KMS-11 (cell line): ENCODE results near the gene PCDHB4.
"Not testable (repeated sequence)": the region's sequence is repeated elsewhere in the genome, so short reads cannot be mapped to it uniquely, and the experiment has no call there.

ENCODE experiments used
- H2AFZ ChIP-seq: fragments of 200-600 bp; sonication (generic); 2 replicates; pipeline ENCODE4 v1.6.1; 2016; ENCODE audit warnings: antibody characterized with exemption, mixed run types, low read depth
- H3K27ac ChIP-seq: fragments of 200-600 bp; sonication (generic); 2 replicates; pipeline ENCODE4 v1.6.1; 2016; ENCODE audit warnings: mild to moderate bottlenecking, mixed run types
- H3K27me3 ChIP-seq: fragments of 200-600 bp; sonication (generic); 2 replicates; pipeline ENCODE4 v1.6.1; 2017; ENCODE audit warnings: mild to moderate bottlenecking, low read depth, mixed run types, moderate library complexity; ENCODE audit not compliant: insufficient read depth
- H3K36me3 ChIP-seq: fragments of 200-600 bp; sonication (generic); 2 replicates; pipeline ENCODE4 v1.6.1; 2017; ENCODE audit warnings: mild to moderate bottlenecking, mixed run types; ENCODE audit not compliant: insufficient read depth
- H3K4me1 ChIP-seq: fragments of 200-600 bp; sonication (generic); 2 replicates; pipeline ENCODE4 v1.6.1; 2016; ENCODE audit warnings: mild to moderate bottlenecking, low read depth, mixed run types; ENCODE audit not compliant: poor library complexity, severe bottlenecking
- H3K4me2 ChIP-seq: fragments of 200-600 bp; sonication (generic); 2 replicates; pipeline ENCODE4 v1.7.0; 2016; ENCODE audit warnings: mild to moderate bottlenecking, mixed run types
- H3K4me3 ChIP-seq: fragments of 200-600 bp; sonication (generic); IDR thresholded peaks from 2 replicates; pipeline ENCODE4 v1.6.1; 2017; ENCODE audit warnings: low read depth, low read length, mixed read lengths; ENCODE audit not compliant: insufficient read depth
- H3K79me2 ChIP-seq: fragments of 200-600 bp; sonication (generic); 2 replicates; pipeline ENCODE4 v1.6.1; 2016; ENCODE audit warnings: low read depth, mixed run types; ENCODE audit not compliant: insufficient read depth
- H3K9ac ChIP-seq: fragments of 200-600 bp; sonication (generic); 2 replicates; pipeline ENCODE4 v1.6.1; 2016; ENCODE audit warnings: mild to moderate bottlenecking, mixed run types
- H4K20me1 ChIP-seq: fragments of 200-600 bp; sonication (generic); 2 replicates; pipeline ENCODE4 v1.6.1; 2016; ENCODE audit warnings: mild to moderate bottlenecking, mixed run types; ENCODE audit not compliant: insufficient read depth
- TF ChIP-seq, protein P1 (sequence below): fragments of 200-600 bp; sonication (generic); conservative IDR thresholded peaks from 2 replicates; pipeline ENCODE4 v1.6.1; 2017; ENCODE audit warnings: low read depth, mild to moderate bottlenecking, antibody characterized with exemption, low read length, moderate library complexity, mixed read lengths

The PCDHB4 gene

DNA sequence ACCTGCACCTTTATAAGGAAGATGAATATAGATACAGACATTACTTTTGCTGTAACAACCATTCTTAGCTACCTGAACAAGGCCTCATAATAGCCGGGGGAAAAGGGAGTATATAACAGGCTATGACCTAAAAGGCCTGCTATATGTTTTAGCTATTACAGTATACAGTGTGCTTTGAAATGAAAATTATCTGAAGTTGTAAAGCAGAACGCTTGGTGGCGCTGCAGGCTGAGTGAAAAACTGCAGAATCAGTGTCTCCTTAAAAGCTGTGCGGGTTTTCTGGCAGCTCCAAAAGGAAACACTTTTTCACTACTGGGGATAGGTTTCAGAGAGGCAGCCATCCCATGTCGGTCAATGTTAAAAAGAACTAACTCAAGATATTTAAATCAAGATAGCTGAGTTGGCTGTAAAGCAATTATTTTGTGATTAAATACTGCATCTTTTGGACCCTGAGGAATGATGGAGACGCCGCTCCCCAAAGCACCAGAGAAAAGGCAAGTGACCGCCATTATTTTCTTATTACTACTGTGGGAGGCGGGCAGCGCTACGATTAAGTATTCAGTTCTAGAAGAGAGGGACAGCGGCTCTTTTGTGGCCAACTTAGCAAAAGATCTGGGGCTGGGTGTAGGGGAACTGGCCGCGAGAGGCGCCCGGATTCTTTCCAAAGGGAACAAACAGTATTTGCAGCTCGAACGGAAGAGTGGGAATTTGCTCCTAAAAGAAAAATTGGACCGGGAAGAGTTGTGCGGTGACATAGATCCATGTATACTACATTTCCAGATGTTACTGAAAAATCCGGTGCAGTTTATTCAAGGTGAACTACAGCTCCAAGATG, 34.1 kb downstream of the PCDHB4 start:
- H3K4me2 ChIP-seq, result no peak overlapping the region
- H3K36me3 ChIP-seq, result no peaks in the 10 kb centered on the region
- no peaks in the 10 kb centered on the region for H3K27me3 ChIP-seq
- H3K27ac ChIP-seq, result no peak overlapping the region
- no peaks in the 10 kb centered on the region for H4K20me1 ChIP-seq
- no peaks in the 10 kb centered on the region for H3K4me1 ChIP-seq
- H2AFZ ChIP-seq, result no peak overlapping the region
- no peak overlapping the region for H3K9ac ChIP-seq
- no peaks in the 10 kb centered on the region for H3K79me2 ChIP-seq
- no peak overlapping the region for H3K4me3 ChIP-seq
- TF ChIP-seq, protein P1, sequence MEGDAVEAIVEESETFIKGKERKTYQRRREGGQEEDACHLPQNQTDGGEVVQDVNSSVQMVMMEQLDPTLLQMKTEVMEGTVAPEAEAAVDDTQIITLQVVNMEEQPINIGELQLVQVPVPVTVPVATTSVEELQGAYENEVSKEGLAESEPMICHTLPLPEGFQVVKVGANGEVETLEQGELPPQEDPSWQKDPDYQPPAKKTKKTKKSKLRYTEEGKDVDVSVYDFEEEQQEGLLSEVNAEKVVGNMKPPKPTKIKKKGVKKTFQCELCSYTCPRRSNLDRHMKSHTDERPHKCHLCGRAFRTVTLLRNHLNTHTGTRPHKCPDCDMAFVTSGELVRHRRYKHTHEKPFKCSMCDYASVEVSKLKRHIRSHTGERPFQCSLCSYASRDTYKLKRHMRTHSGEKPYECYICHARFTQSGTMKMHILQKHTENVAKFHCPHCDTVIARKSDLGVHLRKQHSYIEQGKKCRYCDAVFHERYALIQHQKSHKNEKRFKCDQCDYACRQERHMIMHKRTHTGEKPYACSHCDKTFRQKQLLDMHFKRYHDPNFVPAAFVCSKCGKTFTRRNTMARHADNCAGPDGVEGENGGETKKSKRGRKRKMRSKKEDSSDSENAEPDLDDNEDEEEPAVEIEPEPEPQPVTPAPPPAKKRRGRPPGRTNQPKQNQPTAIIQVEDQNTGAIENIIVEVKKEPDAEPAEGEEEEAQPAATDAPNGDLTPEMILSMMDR, result no peak; the same call in 1 of the 2 replicates

DNA sequence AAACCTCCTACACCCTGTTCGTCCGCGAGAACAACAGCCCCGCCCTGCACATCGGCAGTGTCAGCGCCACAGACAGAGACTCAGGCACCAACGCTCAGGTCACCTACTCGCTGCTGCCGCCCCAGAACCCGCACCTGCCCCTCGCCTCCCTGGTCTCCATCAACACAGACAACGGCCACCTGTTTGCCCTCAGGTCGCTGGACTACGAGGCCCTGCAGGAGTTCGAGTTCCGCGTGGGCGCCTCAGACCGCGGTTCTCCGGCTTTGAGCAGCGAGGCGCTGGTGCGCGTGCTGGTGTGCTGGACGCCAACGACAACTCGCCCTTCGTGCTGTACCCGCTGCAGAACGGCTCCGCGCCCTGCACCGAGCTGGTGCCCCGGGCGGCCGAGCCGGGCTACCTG, 35.7 kb downstream of the PCDHB4 start:
- not testable (repeated sequence) for H3K36me3 ChIP-seq, H3K9ac ChIP-seq, H3K4me1 ChIP-seq, H3K4me2 ChIP-seq, H2AFZ ChIP-seq, H3K27me3 ChIP-seq, H3K27ac ChIP-seq, H3K4me3 ChIP-seq, H4K20me1 ChIP-seq, H3K79me2 ChIP-seq

DNA sequence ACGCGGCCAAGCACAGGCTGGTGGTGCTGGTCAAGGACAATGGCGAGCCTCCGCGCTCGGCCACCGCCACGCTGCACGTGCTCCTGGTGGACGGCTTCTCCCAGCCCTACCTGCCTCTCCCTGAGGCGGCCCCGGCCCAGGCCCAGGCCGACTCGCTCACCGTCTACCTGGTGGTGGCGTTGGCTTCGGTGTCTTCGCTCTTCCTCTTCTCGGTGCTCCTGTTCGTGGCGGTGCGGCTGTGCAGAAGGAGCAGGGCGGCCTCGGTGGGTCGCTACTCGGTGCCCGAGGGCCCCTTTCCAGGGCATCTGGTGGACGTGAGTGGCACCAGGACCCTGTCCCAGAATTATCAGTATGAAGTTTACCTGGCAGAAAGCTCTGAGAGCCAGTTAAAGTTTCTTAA, 36.3 kb downstream of the PCDHB4 start:
- not testable (repeated sequence) for H2AFZ ChIP-seq, H3K4me2 ChIP-seq, H3K4me1 ChIP-seq, H4K20me1 ChIP-seq, H3K9ac ChIP-seq, H3K27me3 ChIP-seq, H3K27ac ChIP-seq, H3K36me3 ChIP-seq, H3K4me3 ChIP-seq, H3K79me2 ChIP-seq

DNA sequence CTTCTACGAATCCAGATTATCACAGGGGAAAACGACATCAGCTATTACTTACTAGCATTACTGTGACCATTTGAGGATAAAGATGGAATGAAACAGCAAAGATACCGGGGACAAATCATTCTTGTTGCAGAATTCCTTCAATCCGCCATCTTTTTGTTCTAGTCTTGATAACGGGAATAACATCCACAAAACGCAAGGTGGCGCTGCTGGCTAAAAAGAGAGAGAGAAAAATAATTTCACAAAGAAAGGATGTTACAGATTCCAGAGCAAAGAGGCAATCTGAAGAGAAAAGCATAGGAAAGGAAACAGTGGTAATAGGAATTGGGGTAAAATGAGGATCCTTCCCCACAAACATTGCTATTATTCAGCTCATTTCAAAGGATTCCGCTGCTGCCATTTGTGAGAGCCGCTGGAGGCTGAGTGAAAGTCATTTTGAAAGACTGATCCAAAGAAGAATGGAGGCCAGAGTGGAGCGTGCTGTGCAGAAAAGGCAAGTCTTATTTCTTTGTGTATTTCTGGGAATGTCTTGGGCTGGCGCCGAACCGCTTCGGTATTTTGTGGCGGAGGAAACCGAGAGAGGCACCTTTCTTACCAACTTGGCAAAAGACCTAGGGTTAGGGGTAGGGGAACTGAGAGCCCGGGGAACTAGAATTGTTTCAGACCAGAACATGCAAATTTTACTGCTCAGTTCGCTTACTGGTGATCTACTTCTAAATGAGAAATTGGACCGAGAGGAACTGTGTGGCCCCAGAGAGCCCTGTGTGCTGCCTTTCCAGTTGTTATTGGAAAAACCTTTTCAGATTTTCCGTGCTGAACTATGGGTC, 51.0 kb downstream of the PCDHB4 start, which contains the start of gene PCDHB7:
Gene PCDHB7, plus strand, starts transcription at position 264 of the 824 bp plus-strand sequence. Its CDS starts 192 bp downstream, at position 456.
- TF ChIP-seq, protein P1, result no peak; the same call in 1 of the 2 replicates
- H3K9ac ChIP-seq, result no peak within 1 kb of the TSS
- no peaks in the 10 kb centered on the region for H3K27me3 ChIP-seq
- H3K36me3 ChIP-seq, result no peaks in the 10 kb centered on the region
- no peak within 1 kb of the TSS for H3K4me3 ChIP-seq
- no peak within 1 kb of the TSS for H3K4me2 ChIP-seq
- H3K4me1 ChIP-seq, result no peaks in the 10 kb centered on the region
- no peaks in the 10 kb centered on the region for H3K79me2 ChIP-seq
- H4K20me1 ChIP-seq, result no peaks in the 10 kb centered on the region
- no peak within 1 kb of the TSS for H3K27ac ChIP-seq
- no peak within 1 kb of the TSS for H2AFZ ChIP-seq

DNA sequence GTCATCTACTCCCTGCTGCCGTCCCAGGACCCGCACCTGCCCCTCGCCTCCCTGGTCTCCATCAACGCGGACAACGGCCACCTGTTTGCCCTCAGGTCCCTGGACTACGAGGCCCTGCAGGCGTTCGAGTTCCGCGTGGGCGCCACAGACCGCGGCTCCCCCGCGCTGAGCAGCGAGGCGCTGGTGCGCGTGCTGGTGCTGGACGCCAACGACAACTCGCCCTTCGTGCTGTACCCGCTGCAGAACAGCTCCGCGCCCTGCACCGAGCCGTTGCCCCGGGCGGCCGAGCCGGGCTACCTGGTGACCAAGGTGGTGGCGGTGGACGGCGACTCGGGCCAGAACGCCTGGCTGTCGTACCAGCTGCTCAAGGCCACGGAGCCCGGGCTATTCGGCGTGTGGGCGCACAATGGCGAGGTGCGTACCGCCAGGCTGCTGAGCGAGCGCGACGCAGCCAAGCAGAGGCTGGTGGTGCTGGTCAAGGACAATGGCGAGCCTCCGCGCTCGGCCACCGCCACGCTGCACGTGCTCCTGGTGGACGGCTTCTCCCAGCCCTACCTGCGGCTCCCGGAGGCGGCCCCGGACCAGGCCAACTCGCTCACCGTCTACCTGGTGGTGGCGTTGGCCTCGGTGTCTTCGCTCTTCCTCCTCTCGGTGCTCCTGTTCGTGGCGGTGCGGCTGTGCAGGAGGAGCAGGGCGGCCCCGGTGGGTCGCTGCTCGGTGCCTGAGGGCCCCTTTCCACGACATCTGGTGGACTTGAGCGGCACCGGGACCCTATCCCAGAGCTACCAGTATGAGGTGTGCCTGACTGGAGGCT, 52.9 kb downstream of the PCDHB4 start:
- H3K27ac ChIP-seq, H3K4me1 ChIP-seq, H3K27me3 ChIP-seq, H3K4me3 ChIP-seq, H3K9ac ChIP-seq, H4K20me1 ChIP-seq, H3K4me2 ChIP-seq, H3K79me2 ChIP-seq, H2AFZ ChIP-seq, H3K36me3 ChIP-seq: not testable (repeated sequence)
